Activated T-helper 1 cell treated with Interleukin-2 at 50 U/mL for 16 hours (primary cell): Measurements from ENCODE around the gene ESAM.

Experiments used
- DNase-seq: peaks from one replicate; pipeline ENCODE4 v3.0.0-alpha.2; 2020; ENCODE audit warnings: low read depth

ESAM gene

GRCh38 chr11:124729571-124729970, 32.5 kb downstream of the ESAM start:
- no peak for DNase-seq

GRCh38 chr11:124728134-124728533, 34.0 kb downstream of the ESAM start:
- no peak for DNase-seq

- DNase-seq = no peak
These were observed 34.6 kb downstream of the ESAM start for GRCh38 chr11:124727474-124727873.

- no peak for DNase-seq
These were observed 36.4 kb downstream of the ESAM start for GRCh38 chr11:124725719-124726105.

GRCh38 chr11:124724979-124725718, 36.9 kb downstream of the ESAM start:
- no peak for DNase-seq

GRCh38 chr11:124722176-124722575, 39.9 kb downstream of the ESAM start:
- DNase-seq = no peak

GRCh38 chr11:124719534-124719933, 42.6 kb downstream of the ESAM start:
- DNase-seq = no peak

GRCh38 chr11:124718801-124719200, 43.3 kb downstream of the ESAM start:
- DNase-seq = no peak

- DNase-seq = no peak
These were observed 44.1 kb downstream of the ESAM start for GRCh38 chr11:124717786-124718651.

- DNase-seq = no peak
These were observed 44.7 kb downstream of the ESAM start for GRCh38 chr11:124717421-124717785.

GRCh38 chr11:124716591-124716990, 45.5 kb downstream of the ESAM start:
- DNase-seq = no peak

- DNase-seq = no peak
These were observed 49.7 kb downstream of the ESAM start for GRCh38 chr11:124712392-124712791.

- DNase-seq = no peak
These were observed 54.3 kb downstream of the ESAM start for GRCh38 chr11:124707829-124708228.
